ENCODE results near the gene ZNF862. TPM values are rescaled to one million over a fixed set of nuclear protein-coding genes. Genes with fewer than 3 reads are reported as not detected.

The ZNF862 gene
- total RNA-seq, 1 donor from 2014 or later, result 22.6 TPM

DNA sequence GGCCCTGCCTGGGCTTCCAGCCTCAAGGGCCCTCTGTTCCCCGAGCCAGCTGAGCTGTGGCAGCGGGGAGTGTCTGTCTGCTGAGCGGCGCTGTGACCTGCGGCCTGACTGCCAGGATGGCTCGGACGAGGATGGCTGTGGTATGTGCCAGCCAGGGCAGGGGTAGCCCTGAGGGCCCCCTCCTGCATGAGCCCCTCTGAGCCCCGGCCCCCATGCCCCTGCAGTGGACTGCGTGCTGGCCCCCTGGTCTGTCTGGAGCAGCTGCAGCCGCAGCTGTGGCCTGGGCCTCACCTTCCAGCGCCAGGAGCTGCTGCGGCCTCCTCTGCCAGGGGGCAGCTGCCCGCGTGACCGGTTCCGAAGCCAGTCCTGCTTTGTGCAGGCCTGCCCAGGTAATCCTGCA is 36.4 kb upstream of the ZNF862 start:
- peaks cover 13% of the 10 kb centered on the region for H3K27me3 Mint-ChIP-seq (ENCODE audit: unreplicated experiment)
- TF ChIP-seq CTCF (IDR thresholded peaks at IDR 0.05; ENCODE audit: unreplicated experiment), result no peak
- H3K36me3 Mint-ChIP-seq (ENCODE audit: low read depth, unreplicated experiment), result peaks cover 8% of the 10 kb centered on the region
- H3K27ac Mint-ChIP-seq (ENCODE audit: unreplicated experiment), result no peak overlapping the region
- no peak overlapping the region for H3K4me3 Mint-ChIP-seq (ENCODE audit: unreplicated experiment)
- H3K4me1 Mint-ChIP-seq (ENCODE audit: unreplicated experiment), result no peaks in the 10 kb centered on the region
- DNase-seq (ENCODE audit: low spot score), result no peak
- H3K9me3 Mint-ChIP-seq (ENCODE audit: unreplicated experiment), result no peaks in the 10 kb centered on the region

- DNase-seq (ENCODE audit: low spot score), result no peak
- Mint-ChIP-seq H3K9me3 (ENCODE audit: unreplicated experiment) (no peaks in the 10 kb centered on the region), H3K4me1 (ENCODE audit: unreplicated experiment) (peaks cover 2% of the 10 kb centered on the region), H3K27me3 (ENCODE audit: unreplicated experiment) (peaks cover 18% of the 10 kb centered on the region), H3K27ac (ENCODE audit: unreplicated experiment) (no peak overlapping the region), H3K36me3 (ENCODE audit: low read depth, unreplicated experiment) (peaks cover 8% of the 10 kb centered on the region), H3K4me3 (ENCODE audit: unreplicated experiment) (no peak overlapping the region)
- TF ChIP-seq CTCF (IDR thresholded peaks at IDR 0.05; ENCODE audit: unreplicated experiment), result no peak
Measured at GRCh38 chr7:149802966-149803365, 35.2 kb upstream of the ZNF862 start.

DNA sequence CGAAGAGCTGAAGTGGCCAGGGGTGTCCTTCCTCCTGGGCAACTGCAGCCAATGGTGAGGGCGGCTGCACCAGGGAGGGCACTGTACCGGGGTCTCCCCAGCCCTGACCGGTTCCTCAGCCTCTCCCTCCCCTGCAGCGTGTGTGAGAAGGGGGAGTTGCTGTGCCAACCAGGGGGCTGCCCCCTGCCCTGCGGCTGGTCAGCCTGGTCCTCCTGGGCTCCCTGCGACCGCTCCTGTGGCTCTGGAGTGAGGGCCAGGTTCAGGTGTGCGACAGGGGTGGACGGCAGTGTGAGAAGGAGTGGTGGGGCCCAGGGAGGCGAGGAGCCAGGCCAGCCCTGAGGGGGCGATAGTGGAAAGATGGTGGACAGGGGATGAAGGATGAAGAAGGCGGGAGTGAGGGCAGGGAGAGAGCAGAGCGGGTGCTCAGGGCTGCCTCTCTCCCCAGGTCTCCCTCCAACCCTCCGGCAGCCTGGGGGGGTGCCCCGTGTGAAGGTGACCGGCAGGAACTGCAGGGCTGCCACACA is 34.6 kb upstream of the ZNF862 start:
- peaks cover 2% of the 10 kb centered on the region for H3K4me1 Mint-ChIP-seq (ENCODE audit: unreplicated experiment)
- H3K27ac Mint-ChIP-seq (ENCODE audit: unreplicated experiment), result no peak overlapping the region
- H3K27me3 Mint-ChIP-seq (ENCODE audit: unreplicated experiment), result peaks cover 18% of the 10 kb centered on the region
- no peak for DNase-seq (ENCODE audit: low spot score)
- no peak for TF ChIP-seq CTCF (IDR thresholded peaks at IDR 0.05; ENCODE audit: unreplicated experiment)
- peaks cover 8% of the 10 kb centered on the region for H3K36me3 Mint-ChIP-seq (ENCODE audit: low read depth, unreplicated experiment)
- H3K4me3 Mint-ChIP-seq (ENCODE audit: unreplicated experiment), result no peak overlapping the region
- H3K9me3 Mint-ChIP-seq (ENCODE audit: unreplicated experiment), result no peaks in the 10 kb centered on the region

- H3K27ac Mint-ChIP-seq (ENCODE audit: unreplicated experiment), result no peak overlapping the region
- no peak overlapping the region for H3K4me3 Mint-ChIP-seq (ENCODE audit: unreplicated experiment)
- no peak for TF ChIP-seq CTCF (IDR thresholded peaks at IDR 0.05; ENCODE audit: unreplicated experiment)
- H3K9me3 Mint-ChIP-seq (ENCODE audit: unreplicated experiment), result no peaks in the 10 kb centered on the region
- peaks cover 2% of the 10 kb centered on the region for H3K4me1 Mint-ChIP-seq (ENCODE audit: unreplicated experiment)
- H3K27me3 Mint-ChIP-seq (ENCODE audit: unreplicated experiment), result peaks cover 16% of the 10 kb centered on the region
- DNase-seq (ENCODE audit: low spot score), result no peak
- peaks cover 6% of the 10 kb centered on the region for H3K36me3 Mint-ChIP-seq (ENCODE audit: low read depth, unreplicated experiment)
Measured at GRCh38 chr7:149804106-149804505, 34.1 kb upstream of the ZNF862 start.

- TF ChIP-seq CTCF (IDR thresholded peaks at IDR 0.05; ENCODE audit: unreplicated experiment), result no peak
- Mint-ChIP-seq H3K27me3 (ENCODE audit: unreplicated experiment) (peaks cover 12% of the 10 kb centered on the region), H3K4me1 (ENCODE audit: unreplicated experiment) (peaks cover 2% of the 10 kb centered on the region), H3K4me3 (ENCODE audit: unreplicated experiment) (no peak overlapping the region), H3K27ac (ENCODE audit: unreplicated experiment) (no peak overlapping the region), H3K36me3 (ENCODE audit: low read depth, unreplicated experiment) (peaks cover 3% of the 10 kb centered on the region), H3K9me3 (ENCODE audit: unreplicated experiment) (no peaks in the 10 kb centered on the region)
- no peak for DNase-seq (ENCODE audit: low spot score)
Measured at GRCh38 chr7:149806726-149807125, 31.4 kb upstream of the ZNF862 start.
